Brain microvascular endothelial cell (primary cell): ENCODE measurements around the gene SIRT4.

Experiments
- DNase-seq: peaks from one replicate; pipeline ENCODE4 v3.0.0-alpha.2; 2020
- H3K27ac ChIP-seq: fragments of 250-450 bp; sonication (Bioruptor Pico); 2 replicates; pipeline ENCODE4 v1.5.1; 2020; ENCODE audit warnings: mild to moderate bottlenecking, moderate library complexity
- H3K27me3 ChIP-seq: fragments of 250-450 bp; sonication (Bioruptor Pico); replicated peaks from 2 replicates; pipeline ENCODE4 v1.5.1; 2020; ENCODE audit warnings: mild to moderate bottlenecking
- H3K36me3 ChIP-seq: fragments of 250-450 bp; sonication (Bioruptor Pico); replicated peaks from 2 replicates; pipeline ENCODE4 v1.5.1; 2020; ENCODE audit warnings: mild to moderate bottlenecking
- H3K4me3 ChIP-seq: 2 replicates; pipeline ENCODE4 v1.5.1; 2011; ENCODE audit warnings: low read depth, mild to moderate bottlenecking, control low read depth, low read length, moderate library complexity
- in situ Hi-C: cut with HindIII; loops from 2 replicates; pipeline ENCODE4 v1.10.0; 2017; ENCODE audit warnings: low sequenced_read_pairs, low pct_ligation_motif_present
- TF ChIP-seq, protein P1 (sequence below): IDR thresholded peaks from 2 replicates; pipeline ENCODE4 v1.5.1; 2011; ENCODE audit warnings: low read depth, mild to moderate bottlenecking, moderate library complexity, low read length, control low read depth, inconsistent platforms; ENCODE audit errors: missing control alignments

The SIRT4 gene

DNA sequence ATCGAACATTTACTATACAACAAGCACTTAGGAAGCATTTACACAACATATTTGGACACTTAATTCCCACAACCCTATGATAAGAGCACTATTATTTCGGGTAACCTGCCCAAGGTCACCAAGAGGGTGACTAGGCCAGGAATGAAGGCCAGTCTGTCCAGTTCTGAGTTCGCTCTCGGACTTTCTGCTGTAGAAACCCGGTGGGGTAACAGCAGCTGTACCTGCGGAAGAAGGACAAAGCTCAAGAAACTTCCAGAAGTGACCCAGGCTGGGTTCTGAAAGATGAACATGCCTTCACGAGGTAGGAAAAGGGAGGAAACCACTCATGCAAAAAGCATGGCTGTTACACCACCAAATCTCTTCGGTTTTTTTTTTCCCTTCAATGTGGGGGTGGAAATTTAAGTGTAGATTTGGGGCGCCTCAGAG is 14.7 kb downstream of the SIRT4 start:
- H3K27me3 ChIP-seq = no peaks in the 10 kb centered on the region

DNA sequence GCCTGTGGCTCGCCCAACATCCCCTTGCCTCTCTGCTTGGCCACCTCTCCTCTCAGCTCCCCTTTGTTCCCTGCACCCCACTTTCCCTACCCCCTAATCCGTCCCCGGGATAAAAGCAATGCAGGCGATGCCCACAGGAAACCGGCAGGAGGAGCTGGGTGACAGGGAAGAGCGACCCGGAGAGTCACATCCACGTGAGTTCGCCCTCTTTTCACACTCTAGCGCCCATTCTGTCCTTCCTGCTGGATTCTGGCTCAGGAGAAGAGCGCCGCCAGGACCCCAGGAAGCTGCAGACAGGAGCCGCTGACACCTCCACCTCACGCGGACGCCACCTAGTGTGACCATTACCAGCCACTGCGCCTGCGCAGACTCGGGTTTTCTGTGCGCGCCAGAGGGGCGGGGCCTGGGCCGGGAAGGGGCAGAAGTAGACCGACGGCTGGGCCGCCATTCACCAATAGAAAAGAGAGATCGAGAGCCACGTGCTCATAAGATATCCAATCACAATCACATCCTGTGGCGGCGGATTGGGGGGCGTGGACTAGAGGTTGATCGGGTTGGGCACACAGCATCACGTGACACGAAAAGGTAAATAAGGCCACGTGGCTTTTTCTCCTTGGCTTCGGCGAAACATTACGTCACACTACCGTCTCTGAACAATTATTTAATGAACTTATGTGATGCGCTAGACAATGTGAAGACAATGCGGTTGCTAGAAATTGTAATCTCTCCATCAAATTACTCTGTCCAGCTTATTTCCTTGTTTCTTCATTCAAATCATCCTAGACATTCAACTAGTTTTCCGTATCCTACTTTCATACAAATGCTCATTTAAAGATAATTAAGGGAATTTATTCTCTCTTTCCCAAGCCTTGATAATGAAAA is 15.3 kb downstream of the SIRT4 start:
- H3K27me3 ChIP-seq = no peaks in the 10 kb centered on the region
- in situ Hi-C loops = no loop called here

More for the DNA sequence above, 14.7 kb downstream of the SIRT4 start:
- H3K4me3 ChIP-seq = peak overlapping the region; percentile 76
- peak overlapping the region; percentile 61 for H3K27ac ChIP-seq
- TF ChIP-seq, protein P1, sequence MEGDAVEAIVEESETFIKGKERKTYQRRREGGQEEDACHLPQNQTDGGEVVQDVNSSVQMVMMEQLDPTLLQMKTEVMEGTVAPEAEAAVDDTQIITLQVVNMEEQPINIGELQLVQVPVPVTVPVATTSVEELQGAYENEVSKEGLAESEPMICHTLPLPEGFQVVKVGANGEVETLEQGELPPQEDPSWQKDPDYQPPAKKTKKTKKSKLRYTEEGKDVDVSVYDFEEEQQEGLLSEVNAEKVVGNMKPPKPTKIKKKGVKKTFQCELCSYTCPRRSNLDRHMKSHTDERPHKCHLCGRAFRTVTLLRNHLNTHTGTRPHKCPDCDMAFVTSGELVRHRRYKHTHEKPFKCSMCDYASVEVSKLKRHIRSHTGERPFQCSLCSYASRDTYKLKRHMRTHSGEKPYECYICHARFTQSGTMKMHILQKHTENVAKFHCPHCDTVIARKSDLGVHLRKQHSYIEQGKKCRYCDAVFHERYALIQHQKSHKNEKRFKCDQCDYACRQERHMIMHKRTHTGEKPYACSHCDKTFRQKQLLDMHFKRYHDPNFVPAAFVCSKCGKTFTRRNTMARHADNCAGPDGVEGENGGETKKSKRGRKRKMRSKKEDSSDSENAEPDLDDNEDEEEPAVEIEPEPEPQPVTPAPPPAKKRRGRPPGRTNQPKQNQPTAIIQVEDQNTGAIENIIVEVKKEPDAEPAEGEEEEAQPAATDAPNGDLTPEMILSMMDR = no peak
- DNase-seq = peak; percentile 1
- H3K36me3 ChIP-seq = no peaks in the 10 kb centered on the region
- in situ Hi-C loops = no loop called here

DNA sequence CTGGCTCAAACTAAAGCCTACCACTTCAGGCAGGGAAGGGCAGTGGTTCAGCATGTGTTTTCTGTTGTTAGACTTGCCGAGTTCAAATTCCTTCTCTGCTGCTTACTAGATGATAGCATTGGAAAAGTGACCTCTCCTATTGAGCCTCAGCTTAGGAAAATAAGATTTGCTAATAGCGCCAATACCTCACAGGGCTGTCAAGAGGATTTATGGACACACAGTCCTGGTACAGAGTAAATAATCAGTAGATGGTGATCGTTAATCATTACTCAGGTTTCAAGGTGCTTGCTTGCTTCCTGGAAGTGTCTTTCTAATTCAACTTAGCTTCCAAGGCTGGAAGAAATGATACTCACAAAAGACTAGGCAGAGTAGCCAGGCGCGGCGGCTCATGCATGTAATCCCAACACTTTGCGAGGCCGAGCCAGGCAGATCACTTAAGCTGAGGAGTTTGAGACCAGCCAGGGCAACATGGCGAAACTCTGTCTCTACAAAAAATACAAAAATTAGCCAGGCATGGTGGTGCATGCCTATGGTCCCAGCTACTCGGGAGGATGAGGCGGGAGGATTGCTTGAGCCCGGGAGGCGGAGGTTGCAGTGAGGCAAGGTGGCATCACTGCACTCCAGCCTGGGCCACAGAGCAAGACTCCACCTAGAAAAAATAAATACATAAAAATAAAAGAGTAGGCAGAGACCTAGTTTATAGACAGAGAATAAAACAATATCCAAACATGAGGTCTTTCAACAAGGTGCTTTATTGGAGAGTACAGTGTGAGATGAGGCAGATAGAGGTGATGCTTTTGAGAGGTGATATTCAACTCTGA is 19.5 kb downstream of the SIRT4 start:
- H3K4me3 ChIP-seq = no peak overlapping the region
- DNase-seq = no peak
- no peaks in the 10 kb centered on the region for H3K36me3 ChIP-seq
- in situ Hi-C loops = no loop called here
- TF ChIP-seq, protein P1 = no peak
- no peak overlapping the region for H3K27ac ChIP-seq
- no peaks in the 10 kb centered on the region for H3K27me3 ChIP-seq

More for the DNA sequence above, 15.3 kb downstream of the SIRT4 start:
- TF ChIP-seq, protein P1 = peak; percentile 82
- H3K27ac ChIP-seq = peak overlapping the region; percentile 61
- no peaks in the 10 kb centered on the region for H3K36me3 ChIP-seq
- peak; percentile 100 for DNase-seq
- H3K4me3 ChIP-seq = peak overlapping the region; percentile 76

DNA sequence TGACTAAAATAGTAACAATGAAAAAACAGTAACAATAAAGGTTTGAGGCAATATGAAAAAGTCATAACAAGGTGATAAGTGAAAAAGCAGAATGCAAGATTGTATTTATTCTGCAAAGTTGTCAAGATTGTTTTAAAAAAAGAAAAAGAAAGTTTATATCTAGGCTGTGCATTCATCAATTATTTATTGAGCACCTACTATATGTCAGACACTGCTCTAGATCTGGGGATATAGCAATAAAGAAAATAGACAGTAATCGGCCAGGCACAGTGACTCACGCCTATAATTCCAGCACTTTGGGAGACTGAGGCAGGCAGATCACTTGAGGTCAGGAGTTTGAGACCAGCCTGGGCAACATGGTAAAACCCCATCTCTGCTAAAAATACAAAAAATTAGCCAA is 21.7 kb downstream of the SIRT4 start:
- no peak overlapping the region for H3K4me3 ChIP-seq
- in situ Hi-C loops = no loop called here
- DNase-seq = no peak
- TF ChIP-seq, protein P1 = no peak
- H3K27me3 ChIP-seq = no peaks in the 10 kb centered on the region
- H3K36me3 ChIP-seq = no peaks in the 10 kb centered on the region
- H3K27ac ChIP-seq = no peak overlapping the region

DNA sequence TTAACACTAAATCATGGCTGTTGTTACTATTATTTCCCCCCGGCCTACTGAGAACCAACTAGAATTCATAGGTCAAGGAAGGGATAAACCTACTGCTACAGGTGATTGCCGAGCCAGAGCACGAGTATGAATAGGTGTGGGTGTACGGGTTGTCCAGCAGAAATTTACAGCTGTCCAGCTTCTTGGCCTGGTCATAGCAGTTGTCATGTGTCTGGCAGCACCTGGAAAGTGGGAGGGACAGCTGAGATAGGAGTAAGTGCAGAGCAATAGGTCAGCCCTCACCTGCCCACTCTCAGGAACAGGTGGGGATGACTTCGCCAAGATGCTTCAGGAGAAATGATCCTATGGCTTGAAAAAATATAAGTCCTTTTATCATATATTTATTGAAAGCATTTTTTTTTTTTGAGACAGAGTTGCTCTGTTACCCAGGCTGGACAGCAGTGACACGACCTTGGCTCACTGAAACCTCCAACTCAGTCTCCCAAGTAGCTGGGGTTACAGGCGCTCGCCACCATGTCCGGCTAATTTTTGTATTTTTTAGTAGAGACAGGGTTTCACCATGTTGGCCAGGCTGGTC is 22.8 kb downstream of the SIRT4 start:
- Histone ChIP-seq H3K4me3 (no peak overlapping the region), H3K27ac (no peak overlapping the region), H3K27me3 (no peaks in the 10 kb centered on the region), H3K36me3 (no peaks in the 10 kb centered on the region)
- DNase-seq = no peak
- in situ Hi-C loops = no loop called here
- TF ChIP-seq, protein P1 = no peak
